Lower leg skin (tissue), 3 donors: ENCODE measurements around the gene ATE1.

Experiments
- CTCF ChIP-seq, 3 donors: fragments of 450-650 bp; IDR thresholded peaks; one replicate each; pipeline ENCODE4 v1.5.1; 2016; ENCODE audit warnings: antibody characterized with exemption in 3 of 3, mild to moderate bottlenecking in 3 of 3, moderate library complexity in 2 of 3
- POLR2A ChIP-seq, 2 donors: fragments of 450-650 bp; IDR thresholded peaks; one replicate each; pipeline ENCODE4 v1.6.1; 2016 to 2017; ENCODE audit warnings: antibody characterized with exemption in 2 of 2, mild to moderate bottlenecking in 1 of 2, moderate library complexity in 1 of 2

GRCh38 chr10:121844537-121844936 is 83.3 kb downstream of the ATE1 start:
- no peak for TF ChIP-seq CTCF (IDR thresholded peaks at IDR 0.05)
- TF ChIP-seq POLR2A (IDR thresholded peaks at IDR 0.05), result no peak
